ENCODE results near the gene SPATA3. TPM values are rescaled to one million over a fixed set of nuclear protein-coding genes. Genes with fewer than 3 reads are reported as not detected.
A peak's percentile ranks its signal among the peaks of the same experiment; 100 is the strongest.

Gene SPATA3
- total and polyA plus RNA-seq, 2 of the 13 experiments (the other 11 are each of a cell fraction or from before 2014, with no cell fraction given) = not detected

- TF ChIP-seq, protein P1, sequence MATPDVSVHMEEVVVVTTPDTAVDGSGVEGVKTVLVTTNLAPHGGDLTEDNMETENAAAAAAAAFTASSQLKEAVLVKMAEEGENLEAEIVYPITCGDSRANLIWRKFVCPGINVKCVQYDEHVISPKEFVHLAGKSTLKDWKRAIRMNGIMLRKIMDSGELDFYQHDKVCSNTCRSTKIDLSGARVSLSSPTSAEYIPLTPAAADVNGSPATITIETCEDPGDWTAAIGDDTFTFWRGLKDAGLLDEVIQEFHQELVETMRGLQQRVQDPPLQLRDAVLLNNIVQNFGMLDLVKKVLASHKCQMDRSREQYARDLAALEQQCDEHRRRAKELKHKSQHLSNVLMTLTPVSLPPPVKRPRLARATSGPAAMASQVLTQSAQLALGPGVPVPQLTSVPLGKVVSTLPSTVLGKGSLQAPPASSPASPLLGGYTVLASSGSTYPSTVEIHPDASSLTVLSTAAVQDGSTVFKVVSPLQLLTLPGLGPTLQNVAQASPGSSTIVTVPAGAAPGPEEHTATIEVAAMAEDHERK (CRISPR knock-in tag; IDR thresholded peaks at IDR 0.05; ENCODE audit: low read depth) = no peak
- no peak for TF ChIP-seq LBX2 (CRISPR knock-in tag; IDR thresholded peaks at IDR 0.05; ENCODE audit: borderline replicate concordance)
- TF ChIP-seq ZNF10 (CRISPR knock-in tag; IDR thresholded peaks at IDR 0.05; ENCODE audit: borderline replicate concordance, low read depth) = no peak
- TF ChIP-seq, protein P2, sequence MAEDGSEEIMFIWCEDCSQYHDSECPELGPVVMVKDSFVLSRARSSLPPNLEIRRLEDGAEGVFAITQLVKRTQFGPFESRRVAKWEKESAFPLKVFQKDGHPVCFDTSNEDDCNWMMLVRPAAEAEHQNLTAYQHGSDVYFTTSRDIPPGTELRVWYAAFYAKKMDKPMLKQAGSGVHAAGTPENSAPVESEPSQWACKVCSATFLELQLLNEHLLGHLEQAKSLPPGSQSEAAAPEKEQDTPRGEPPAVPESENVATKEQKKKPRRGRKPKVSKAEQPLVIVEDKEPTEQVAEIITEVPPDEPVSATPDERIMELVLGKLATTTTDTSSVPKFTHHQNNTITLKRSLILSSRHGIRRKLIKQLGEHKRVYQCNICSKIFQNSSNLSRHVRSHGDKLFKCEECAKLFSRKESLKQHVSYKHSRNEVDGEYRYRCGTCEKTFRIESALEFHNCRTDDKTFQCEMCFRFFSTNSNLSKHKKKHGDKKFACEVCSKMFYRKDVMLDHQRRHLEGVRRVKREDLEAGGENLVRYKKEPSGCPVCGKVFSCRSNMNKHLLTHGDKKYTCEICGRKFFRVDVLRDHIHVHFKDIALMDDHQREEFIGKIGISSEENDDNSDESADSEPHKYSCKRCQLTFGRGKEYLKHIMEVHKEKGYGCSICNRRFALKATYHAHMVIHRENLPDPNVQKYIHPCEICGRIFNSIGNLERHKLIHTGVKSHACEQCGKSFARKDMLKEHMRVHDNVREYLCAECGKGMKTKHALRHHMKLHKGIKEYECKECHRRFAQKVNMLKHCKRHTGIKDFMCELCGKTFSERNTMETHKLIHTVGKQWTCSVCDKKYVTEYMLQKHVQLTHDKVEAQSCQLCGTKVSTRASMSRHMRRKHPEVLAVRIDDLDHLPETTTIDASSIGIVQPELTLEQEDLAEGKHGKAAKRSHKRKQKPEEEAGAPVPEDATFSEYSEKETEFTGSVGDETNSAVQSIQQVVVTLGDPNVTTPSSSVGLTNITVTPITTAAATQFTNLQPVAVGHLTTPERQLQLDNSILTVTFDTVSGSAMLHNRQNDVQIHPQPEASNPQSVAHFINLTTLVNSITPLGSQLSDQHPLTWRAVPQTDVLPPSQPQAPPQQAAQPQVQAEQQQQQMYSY (CRISPR knock-in tag; IDR thresholded peaks at IDR 0.05) = peak; percentile 93
- no peak for TF ChIP-seq IKZF1 (IDR thresholded peaks at IDR 0.05)
- no peak for TF ChIP-seq TFAP4 (IDR thresholded peaks at IDR 0.05; ENCODE audit: borderline replicate concordance, low read depth)
- no peak for TF ChIP-seq JUND (CRISPR knock-in tag; IDR thresholded peaks at IDR 0.05)
- 0 out of 2 replicates have a peak, but pooled peaks have one; percentile 74 for TF ChIP-seq ZNF766 (CRISPR knock-in tag; IDR thresholded peaks at IDR 0.05; ENCODE audit: borderline replicate concordance)
- no peak for TF ChIP-seq TCF7 (IDR thresholded peaks at IDR 0.05; ENCODE audit: low read depth)
- TF ChIP-seq ZNF674 (CRISPR knock-in tag; IDR thresholded peaks at IDR 0.05; ENCODE audit: low read depth) = no peak
- TF ChIP-seq NFE2L2 (IDR thresholded peaks at IDR 0.05; ENCODE audit: low read length) = no peak
- TF ChIP-seq RBM22 (optimal IDR thresholded peaks at IDR 0.05; ENCODE audit: low read length) = peak; percentile 63
- TF ChIP-seq ZNF619 (CRISPR knock-in tag; IDR thresholded peaks at IDR 0.05) = peak; percentile 82
- no peak for TF ChIP-seq KLF11 (CRISPR knock-in tag; IDR thresholded peaks at IDR 0.05)
- TF ChIP-seq MED8 (CRISPR knock-in tag; IDR thresholded peaks at IDR 0.05; ENCODE audit: insufficient replicate concordance) = peak; percentile 24
- 0 out of 2 replicates have a peak, but pooled peaks have one; percentile 6 for TF ChIP-seq ONECUT2 (CRISPR knock-in tag; IDR thresholded peaks at IDR 0.05)
- no peak for TF ChIP-seq ZNF17 (CRISPR knock-in tag; IDR thresholded peaks at IDR 0.05)
Measured at GRCh38 chr2:231052494-231053451, 56.9 kb downstream of the SPATA3 start (continued).
